ENCODE results near the gene MAPK8IP1. TPM values are rescaled to one million over a fixed set of nuclear protein-coding genes. Genes with fewer than 3 reads are reported as not detected.

MAPK8IP1 gene
- polyA plus RNA-seq, 5 donors = 4.1 to 13.7 (median 5.5) TPM

DNA sequence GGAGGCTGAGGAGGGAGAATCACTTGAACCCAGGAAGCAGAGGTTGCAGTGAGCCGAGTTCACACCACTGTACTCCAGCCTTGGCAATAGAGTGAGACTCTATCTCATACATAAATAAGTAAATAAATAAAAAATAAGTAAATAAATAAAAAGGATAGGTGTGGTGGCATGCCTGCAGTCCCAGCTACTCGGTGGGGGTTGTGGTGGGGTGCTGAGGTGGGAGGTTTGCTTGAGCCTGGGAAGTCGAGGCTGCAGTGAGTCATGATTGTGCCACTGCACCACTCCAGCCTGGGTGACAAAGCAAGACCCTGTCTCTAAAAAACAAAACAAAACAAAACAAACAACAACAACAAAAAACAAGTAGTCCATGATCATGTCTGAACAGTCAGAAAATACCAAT, 40.1 kb downstream of the MAPK8IP1 start:
- DNase-seq = no peak

DNA sequence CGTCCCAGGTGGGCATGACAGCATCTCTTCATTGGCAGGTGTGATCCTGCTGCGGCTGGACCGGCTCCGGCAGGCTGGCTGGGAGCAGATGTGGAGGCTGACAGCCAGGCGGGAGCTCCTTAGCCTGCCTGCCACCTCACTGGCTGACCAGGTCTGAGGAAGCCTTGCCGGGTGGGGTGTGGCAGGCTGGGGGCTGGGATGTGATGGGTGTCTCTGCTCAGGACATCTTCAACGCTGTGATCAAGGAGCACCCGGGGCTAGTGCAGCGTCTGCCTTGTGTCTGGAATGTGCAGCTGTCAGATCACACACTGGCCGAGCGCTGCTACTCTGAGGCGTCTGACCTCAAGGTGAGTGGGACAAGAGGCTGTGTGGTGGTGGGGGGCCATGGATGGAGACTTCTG, 40.5 kb downstream of the MAPK8IP1 start:
- no peak for DNase-seq

DNA sequence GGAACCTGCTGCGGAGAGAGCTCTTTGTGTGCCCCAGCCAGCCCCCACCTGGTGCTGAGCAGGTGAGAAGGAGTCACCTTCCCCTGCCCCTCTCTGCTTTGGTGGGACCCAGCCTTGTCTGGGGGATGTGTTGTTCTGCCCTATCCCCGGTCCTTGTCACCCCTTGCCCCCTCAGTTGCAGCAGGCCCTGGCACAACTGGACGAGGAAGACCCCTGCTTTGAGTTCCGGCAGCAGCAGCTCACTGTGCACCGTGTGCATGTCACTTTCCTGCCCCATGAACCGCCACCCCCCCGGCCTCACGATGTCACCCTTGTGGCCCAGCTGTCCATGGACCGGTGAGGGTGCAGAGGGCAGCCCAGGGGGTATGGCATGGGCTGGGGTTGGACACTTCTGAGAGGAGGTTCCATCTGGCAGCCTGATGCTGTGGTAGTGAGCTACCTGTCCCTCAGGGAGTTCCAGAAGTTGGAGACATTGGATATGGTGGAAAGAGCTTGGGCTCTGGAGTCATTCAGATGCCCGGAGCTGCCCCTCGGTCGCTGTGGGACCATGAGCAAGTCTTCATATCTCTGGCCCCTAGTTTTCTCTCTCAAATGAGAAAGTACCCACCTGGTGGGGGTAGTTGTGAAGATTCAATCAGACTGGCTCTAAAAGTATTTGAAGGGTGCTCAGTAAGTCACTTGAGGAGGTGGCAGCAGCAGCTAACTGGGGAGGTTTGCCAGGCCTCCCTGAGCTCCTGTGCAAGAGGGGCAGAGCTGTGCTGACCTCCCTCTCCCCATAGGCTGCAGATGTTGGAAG, 41.3 kb downstream of the MAPK8IP1 start:
- no peak for DNase-seq

DNA sequence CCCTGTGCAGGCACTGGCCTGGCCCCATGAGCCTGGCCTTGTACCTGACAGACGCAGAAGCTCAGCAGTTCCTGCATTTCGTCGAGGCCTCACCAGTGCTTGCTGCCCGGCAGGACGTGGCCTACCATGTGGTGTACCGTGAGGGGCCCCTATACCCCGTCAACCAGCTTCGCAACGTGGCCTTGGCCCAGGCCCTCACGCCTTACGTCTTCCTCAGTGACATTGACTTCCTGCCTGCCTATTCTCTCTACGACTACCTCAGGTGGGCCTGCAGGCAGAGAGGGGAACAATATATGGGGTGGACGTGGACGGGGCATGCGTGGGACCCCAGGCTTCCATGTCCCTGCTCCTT, 41.9 kb downstream of the MAPK8IP1 start:
- DNase-seq = no peak

DNA sequence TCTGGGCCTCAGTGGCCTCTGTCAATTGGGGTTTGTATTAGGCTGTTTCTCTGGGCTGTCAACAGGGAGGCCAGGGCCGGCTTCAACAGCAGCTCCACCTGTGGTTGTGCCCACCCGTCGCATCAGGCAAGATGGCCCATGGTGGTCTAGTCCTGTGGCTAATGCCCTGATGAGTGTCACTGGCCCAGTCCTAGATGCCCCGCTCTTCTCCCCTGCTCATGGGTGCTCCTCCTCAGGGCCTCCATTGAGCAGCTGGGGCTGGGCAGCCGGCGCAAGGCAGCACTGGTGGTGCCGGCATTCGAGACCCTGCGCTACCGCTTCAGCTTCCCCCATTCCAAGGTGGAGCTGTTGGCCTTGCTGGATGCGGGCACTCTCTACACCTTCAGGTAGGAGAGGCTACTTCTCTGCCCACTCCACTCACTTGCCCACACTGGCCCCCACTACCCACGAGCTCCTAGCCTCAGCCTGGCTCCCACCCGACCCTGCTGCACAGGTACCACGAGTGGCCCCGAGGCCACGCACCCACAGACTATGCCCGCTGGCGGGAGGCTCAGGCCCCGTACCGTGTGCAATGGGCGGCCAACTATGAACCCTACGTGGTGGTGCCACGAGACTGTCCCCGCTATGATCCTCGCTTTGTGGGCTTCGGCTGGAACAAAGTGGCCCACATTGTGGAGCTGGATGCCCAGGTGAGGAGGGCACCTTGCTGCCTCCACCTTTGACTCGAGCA, 42.4 kb downstream of the MAPK8IP1 start:
- DNase-seq = no peak

DNA sequence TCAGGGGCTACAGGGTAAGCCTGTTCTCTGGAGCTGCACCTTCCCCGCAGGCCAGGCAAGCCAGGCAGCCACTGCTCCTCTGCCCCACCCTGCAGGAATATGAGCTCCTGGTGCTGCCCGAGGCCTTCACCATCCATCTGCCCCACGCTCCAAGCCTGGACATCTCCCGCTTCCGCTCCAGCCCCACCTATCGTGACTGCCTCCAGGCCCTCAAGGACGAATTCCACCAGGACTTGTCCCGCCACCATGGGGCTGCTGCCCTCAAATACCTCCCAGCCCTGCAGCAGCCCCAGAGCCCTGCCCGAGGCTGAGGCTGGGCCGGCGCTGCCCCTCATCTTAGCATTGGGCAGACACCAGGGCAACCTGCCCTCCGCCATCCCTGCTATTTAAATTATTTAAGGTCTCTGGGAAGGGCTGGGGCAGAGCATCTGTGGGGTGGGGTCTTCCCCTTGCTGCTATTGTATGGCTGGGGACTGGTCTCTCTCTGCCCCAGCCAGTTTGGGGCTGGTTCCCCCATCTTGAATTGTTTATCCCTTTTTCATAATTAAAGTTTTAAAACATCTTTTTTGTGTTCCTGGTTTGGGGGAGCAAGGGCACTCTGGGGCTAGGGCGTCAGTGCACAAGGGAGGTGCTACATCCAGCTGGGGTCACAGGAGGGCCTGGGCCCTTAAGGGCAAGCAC, 43.2 kb downstream of the MAPK8IP1 start:
- DNase-seq = no peak

DNA sequence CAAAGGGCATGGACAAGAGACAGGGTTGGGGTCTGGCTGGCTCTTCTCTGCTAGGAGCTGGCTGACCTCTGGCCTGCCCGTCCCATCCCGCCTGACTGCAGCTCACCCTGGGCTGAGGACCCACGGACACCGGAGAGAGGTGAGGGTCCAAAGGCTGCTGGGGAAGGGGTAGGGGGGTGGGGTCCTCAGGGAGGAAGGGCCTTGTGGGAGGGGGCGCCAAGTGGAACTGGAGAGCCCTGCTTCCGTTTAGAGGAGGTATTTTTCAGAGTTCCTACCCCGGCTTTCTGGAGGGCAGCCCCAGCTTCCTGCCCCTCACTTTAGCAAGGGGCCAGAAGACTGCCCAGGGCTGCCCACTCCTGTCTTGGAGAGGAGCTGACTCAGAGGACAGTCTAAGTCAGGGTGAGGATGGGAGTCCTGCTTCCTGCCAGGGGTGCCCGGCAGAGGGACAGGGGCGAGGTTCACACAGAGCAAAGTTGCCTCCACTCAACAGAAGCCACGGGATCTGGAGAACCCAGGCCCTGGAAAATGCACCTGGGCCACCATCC, 44.1 kb downstream of the MAPK8IP1 start:
- DNase-seq = no peak

DNA sequence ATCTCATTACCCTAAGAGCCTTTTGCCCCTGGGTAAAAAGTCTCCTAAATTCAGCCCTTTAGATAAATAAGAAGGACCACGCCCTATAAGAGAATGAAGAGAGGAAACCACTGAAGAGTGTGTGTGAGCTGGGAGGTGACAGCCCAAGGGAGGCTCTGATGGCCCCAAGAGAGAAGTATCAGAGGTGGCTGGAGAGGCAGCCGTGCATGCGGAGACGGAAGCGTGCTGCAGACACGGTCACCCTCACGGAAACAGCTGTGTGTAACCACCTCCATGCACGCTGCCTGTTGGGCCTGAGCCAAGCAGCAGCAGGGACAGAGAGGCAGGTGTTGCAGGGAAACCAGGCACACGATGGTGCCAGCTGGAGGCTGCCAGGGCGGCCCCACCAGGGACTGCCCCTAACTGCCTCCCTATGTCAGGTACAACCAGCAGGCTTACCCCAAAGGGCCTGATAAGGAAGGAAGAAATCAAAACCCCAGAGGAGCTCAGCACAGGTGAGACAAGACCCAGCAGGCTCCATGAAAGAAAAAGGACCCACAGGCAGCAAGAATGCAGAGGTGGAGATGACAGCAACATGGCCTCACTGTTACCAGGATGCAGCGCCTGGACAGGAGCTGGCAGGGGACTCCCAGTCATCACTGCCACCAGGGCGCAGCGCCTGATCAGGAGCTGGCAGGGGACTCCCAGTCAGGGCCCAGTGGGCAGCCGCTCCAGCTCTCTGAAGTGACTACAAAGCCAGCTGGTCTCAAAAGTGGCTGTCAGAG, 44.8 kb downstream of the MAPK8IP1 start:
- no peak for DNase-seq

DNA sequence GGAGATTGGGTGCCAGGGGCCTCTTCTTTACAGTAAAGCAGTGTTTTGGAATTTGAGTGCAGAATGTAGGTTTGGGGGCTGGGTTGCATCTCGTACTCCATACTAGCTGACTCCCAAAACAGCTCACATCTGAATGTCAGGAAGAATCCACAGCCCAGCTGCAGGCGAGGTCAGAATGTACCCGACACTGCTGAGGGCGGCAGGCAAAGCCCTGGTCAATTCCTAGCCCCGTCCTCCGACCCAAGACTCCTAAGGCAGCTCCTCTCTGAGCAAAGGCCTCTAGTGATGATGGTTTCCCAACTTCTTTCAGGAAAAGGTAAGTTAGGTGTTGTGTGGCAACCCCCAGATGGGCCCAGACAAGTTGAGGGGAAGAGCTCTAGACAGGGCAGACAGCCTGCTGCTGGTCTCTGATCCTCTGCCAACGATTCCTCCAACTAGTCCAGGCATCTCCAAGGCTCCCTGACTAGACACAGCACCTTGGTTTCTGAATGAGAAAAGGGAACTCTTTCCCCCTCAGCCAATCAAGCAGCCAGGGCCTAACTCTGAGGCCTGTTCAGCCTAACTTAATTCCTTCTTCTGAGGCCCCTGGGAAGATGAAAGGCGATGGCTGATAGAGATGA, 45.6 kb downstream of the MAPK8IP1 start:
- DNase-seq = no peak

DNA sequence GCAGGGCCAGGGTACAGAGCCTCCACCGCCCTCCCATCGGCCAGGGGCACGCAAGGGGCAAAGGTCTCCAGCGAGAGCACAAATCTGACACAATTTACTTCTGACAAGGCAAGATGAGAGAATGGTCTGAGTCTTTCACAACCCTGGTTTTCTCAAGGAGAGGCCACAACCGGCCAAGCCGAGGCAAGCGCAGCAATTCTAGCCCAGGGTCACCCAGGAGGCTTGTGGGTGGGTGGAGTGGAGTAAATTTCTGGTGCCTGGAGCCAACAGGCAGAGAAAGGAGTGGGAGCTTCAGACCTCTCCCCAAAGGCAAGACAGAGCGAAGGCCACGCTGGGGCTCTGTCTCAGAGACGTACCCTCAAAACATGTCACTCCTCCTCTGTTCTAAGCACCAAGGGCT, 46.3 kb downstream of the MAPK8IP1 start:
- DNase-seq = no peak

DNA sequence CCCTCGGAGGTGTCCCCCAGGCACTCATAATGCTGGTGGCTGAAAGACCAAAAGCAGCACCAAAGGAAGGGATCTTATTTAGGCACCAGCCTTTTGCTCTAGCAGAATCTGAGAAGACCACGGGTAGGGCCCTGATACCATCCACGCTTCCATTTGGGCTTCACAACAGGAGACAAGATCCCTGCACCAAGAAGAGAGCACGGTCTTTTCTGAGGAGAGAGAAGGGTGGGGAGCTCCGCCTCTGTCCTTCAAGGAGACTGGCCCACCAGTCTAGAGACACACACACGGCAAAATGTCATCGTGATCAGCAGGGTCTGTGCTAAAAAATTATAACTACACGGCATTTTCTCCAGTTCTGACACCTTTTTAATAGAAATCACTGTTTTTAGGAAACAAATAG, 46.8 kb downstream of the MAPK8IP1 start:
- DNase-seq = no peak

DNA sequence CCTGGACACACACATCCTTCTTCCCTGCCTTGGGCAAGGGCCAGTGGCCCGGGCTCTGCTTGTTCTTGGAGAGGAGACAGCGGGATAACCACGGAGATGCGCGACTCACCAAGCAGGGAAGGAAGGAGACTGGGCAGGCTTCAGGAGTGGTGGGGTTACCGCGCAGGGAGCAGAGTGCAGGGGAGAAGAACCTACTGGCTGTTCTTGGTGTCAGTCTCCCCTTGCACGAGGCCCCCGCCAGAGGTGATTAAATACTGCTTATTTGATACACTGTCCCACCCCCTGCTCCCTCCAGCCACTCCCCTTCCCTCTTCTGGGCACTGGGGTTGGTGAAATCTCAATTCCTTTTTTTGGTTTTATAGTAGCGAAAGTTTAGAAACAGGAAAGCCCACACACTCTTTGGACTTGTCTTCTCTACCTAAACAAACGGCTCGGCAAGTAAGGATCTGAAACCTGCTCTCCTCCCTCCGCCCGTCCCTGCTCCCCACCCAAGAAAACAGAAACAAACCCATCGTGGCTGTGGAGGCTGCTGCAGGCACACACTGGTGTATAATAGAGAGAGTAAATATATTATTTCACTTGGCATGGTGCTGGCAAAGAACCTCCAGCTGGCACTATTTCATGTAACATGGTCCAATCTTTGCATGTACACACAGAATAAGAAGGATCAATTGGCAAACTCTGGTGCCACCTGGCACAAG, 47.8 kb downstream of the MAPK8IP1 start:
- no peak for DNase-seq

DNA sequence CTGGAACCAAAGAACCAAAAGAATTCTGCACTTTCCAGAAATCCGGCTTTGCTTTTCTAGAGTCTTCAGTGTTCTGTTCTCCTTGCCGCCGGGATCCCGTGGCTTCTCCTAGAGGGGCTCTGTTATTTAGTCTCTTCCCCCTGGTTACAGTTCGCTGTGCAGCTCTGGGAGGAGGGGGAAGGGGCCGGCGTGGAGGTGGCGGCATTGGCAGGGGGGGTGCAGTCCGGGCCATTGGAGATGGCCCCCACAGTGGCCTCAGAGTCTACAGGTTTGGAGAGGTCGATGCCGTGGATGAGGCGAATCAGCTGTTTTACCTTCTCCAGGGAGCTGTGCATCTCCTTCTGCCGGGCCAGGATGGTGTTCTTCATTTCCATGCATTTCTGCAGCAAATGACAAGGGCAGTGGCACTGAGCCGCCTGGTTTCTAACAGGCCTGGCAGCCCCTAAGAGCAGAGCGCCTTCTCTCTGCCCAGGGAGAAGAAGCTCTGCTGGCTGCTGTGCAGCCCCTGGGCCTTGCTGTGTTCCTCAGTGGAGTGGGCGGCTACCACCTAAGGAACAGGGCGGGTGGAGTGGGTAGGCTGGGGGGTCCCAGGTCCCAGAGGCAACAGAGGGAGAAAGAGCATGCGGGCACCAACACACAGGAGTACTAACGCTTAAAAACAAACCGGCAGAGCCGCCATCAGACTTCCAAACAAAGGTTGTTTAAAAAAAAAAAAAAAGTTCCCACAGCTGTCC, 48.6 kb downstream of the MAPK8IP1 start:
- DNase-seq = no peak

DNA sequence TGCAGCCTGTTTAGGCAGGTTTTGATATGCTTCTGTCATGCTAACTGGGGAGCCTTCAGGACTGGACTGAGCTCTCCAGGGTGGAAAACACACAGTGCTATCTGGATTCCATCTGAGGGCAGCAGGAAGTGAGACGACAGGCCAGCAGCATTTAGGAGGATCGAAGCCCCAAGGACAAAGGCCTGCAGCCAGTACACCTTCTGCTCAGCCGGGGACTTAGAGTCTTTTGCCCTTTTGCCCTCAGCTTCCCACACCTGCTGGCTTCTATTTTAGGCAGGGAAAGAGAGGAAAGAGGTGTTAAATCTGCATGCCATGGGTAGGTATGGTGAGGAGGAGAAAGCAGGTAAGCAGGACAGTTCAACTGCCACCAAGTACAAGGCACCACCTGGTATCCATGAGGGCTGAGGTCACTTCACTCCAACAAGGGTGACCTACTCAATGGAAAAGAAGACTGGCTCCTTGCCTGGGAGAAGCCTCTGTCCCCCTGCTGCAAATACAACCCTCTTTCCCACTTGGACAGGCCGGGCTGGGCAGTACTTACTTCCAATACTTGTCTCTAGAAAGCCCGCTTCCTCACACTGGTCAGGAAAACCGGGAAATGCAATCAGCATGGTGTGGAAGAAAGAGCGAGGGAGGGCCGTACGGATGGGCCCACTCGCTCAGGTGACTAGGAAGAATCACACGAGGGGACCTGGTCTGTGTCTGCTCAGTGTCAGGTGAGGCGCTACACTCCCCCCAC, 49.3 kb downstream of the MAPK8IP1 start:
- DNase-seq = no peak

DNA sequence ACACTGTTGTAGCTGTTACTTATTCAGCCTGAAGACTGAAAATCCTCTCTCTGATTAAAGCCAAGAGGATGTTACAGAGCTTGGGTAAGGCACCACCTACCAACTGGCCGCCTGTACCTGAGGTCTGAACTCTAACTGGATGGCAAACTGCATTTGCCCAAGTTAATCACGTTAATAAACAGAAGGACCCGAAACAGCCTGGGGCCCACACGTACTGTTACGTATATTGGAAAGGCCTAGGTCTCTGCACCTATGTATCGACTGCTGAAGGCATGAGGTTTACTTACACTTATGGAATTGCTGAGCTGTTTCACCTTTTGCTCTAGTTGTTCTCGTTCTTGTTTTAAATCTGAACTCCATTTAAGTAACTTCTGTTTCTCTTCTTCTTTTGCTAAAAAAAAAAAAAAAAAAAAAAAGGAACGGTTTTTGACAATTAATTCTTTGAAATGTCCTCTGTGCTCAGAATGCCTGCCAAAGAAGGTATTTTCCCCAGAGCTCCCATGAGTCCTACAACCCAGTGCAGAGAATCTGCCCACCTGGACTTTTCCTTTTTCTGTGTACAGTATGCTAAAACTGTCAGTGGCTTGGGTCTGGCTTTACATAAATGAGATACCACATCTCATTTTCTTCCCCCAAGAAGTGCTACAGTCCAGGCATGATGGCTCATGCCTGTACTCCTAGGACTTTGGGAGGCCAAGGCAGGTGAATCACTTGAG, 50.1 kb downstream of the MAPK8IP1 start:
- no peak for DNase-seq

DNA sequence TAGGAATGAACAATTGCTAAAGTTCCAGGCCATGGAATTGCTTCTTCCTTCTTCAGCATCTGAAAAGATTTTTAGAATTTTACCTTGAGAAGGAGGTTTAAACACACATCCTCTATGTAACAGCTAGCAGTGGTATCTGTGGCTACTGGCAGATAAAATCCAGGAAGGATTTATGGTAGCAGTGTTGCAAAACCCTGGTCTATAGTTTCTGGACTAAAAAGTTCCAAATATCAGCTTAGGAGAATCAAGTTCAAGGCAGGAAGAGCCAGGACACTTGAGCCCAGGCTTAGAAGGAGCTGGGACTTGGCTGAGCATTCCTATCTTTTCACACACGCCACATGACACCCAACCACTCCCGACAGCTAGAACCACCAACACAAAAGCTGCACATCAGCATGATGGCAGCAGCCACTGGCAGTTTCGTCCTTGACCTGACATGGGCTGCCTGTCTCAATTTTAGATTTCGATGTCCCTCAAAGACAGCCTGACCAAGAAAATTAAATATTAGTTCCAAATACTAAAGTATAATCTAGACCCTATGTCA, 51.1 kb downstream of the MAPK8IP1 start:
- DNase-seq = no peak

DNA sequence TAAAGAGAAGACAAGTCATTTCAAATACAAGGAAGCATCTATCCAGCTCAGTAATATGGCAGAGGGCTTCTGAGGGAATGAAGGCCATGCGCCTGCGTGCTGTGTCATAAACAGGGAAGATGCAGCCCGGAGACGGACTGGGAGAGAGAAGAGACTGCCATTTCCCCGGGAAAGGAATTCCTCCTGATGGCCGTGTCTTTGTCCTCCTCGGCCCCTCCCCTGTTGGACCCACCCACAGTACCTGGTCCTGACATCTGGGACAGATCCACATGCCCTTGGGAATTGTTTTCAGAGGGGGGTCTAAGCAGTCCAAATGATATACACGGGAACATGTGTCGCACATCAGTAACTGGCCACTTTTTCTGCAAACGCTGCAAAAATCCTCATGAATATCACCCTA, 52.5 kb downstream of the MAPK8IP1 start:
- no peak for DNase-seq

DNA sequence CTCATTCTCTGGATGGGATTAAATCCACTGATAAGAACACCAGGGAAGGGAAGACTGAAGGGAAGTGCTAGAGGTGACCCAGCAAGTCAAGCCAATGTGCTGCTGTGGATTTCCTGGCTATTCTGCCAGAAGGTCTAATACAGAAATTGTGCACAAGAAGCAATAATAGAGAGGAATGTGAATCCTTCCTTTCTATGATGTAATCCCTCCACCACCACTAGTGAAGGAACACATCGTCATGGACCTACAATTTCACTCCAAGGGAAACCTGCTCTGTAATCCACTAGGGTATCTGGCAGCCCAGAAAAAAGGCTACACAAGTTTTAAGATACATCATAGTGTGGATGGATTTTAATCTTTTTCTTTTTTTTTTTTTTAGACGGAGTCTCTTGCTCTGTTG, 54.4 kb downstream of the MAPK8IP1 start:
- no peak for DNase-seq

Measured in right lung (tissue), 5 donors.